ENCODE data around the gene ZNF383.

ZNF383 gene

GRCh38 chr19:37292998-37293939 is 75.3 kb downstream of the ZNF383 start:
- peak; percentile 39 for DNase-seq (ENCODE audit: low read depth)

GRCh38 chr19:37294246-37294645 is 76.2 kb downstream of the ZNF383 start:
- DNase-seq (ENCODE audit: low read depth) = peak; percentile 37
